Astrocyte (in vitro differentiated cells and primary cell): ENCODE results near the gene CYP3A7. TPM values are rescaled to one million over a fixed set of nuclear protein-coding genes. Genes with fewer than 3 reads are reported as not detected.

ENCODE experiments used
- DNase-seq: peaks from one replicate; pipeline ENCODE4 v3.0.0-alpha.2; 2010; ENCODE audit warnings: low read depth
- FAIRE-seq: peaks from 2 replicates; lab custom pipeline; 2011; peaks lifted over from hg19 to GRCh38; lab: Jason Lieb, UNC
- H2AFZ ChIP-seq: 2 replicates; pipeline ENCODE4 v1.6.0; 2012; ENCODE audit warnings: low read depth, low read length, inconsistent platforms
- H3K27ac ChIP-seq: 2 replicates; pipeline ENCODE4 v1.5.1; 2011; ENCODE audit warnings: low read depth, low read length, inconsistent platforms
- H3K27me3 ChIP-seq: 2 replicates; pipeline ENCODE4 v1.6.0; 2011; ENCODE audit warnings: low read length, inconsistent platforms; ENCODE audit not compliant: insufficient read depth
- H3K36me3 ChIP-seq: 2 replicates; pipeline ENCODE4 v1.5.1; 2011; ENCODE audit warnings: low read length, inconsistent platforms; ENCODE audit not compliant: insufficient read depth
- H3K4me1 ChIP-seq: 2 replicates; pipeline ENCODE4 v1.5.1; 2011; ENCODE audit warnings: low read length, inconsistent platforms; ENCODE audit not compliant: insufficient read depth
- H3K4me2 ChIP-seq: 2 replicates; pipeline ENCODE4 v1.6.0; 2012; ENCODE audit warnings: low read length, inconsistent platforms
- H3K4me3 ChIP-seq: 2 replicates; pipeline ENCODE4 v1.5.1; 2011; ENCODE audit warnings: low read depth, mild to moderate bottlenecking, low read length, inconsistent platforms; ENCODE audit not compliant: insufficient read depth
- H3K79me2 ChIP-seq: 2 replicates; pipeline ENCODE4 v1.6.0; 2012; ENCODE audit warnings: mild to moderate bottlenecking, low read length, inconsistent platforms; ENCODE audit not compliant: insufficient read depth
- H3K9ac ChIP-seq: 2 replicates; pipeline ENCODE4 v1.6.0; 2012; ENCODE audit warnings: mild to moderate bottlenecking, low read length, inconsistent platforms
- H3K9me3 ChIP-seq: 2 replicates; pipeline ENCODE4 v1.5.1; 2012; ENCODE audit warnings: low read depth, mild to moderate bottlenecking, low read length, inconsistent platforms; ENCODE audit not compliant: insufficient read depth
- H4K20me1 ChIP-seq: 2 replicates; pipeline ENCODE4 v1.6.0; 2012; ENCODE audit warnings: low read length, inconsistent platforms; ENCODE audit not compliant: insufficient read depth
- H3K27ac Mint-ChIP-seq: one replicate; pipeline ENCODE4 v1.8.0; 2021; ENCODE audit warnings: mild to moderate bottlenecking, mixed read lengths; ENCODE audit not compliant: unreplicated experiment
- H3K27me3 Mint-ChIP-seq: one replicate; pipeline ENCODE4 v1.8.0; 2021; ENCODE audit warnings: low read depth, mixed read lengths; ENCODE audit not compliant: unreplicated experiment
- H3K36me3 Mint-ChIP-seq: one replicate; pipeline ENCODE4 v1.8.0; 2021; ENCODE audit warnings: low read depth, mixed read lengths; ENCODE audit not compliant: unreplicated experiment
- H3K4me1 Mint-ChIP-seq: one replicate; pipeline ENCODE4 v1.8.0; 2021; ENCODE audit warnings: low read depth, mixed read lengths; ENCODE audit not compliant: unreplicated experiment
- H3K4me3 Mint-ChIP-seq: one replicate; pipeline ENCODE4 v1.8.0; 2021; ENCODE audit warnings: mild to moderate bottlenecking, moderate library complexity, mixed read lengths; ENCODE audit not compliant: unreplicated experiment
- H3K9me3 Mint-ChIP-seq: one replicate; pipeline ENCODE4 v1.8.0; 2021; ENCODE audit warnings: mild to moderate bottlenecking, mixed read lengths; ENCODE audit not compliant: unreplicated experiment
- EZH2 ChIP-seq: IDR thresholded peaks from 2 replicates; pipeline ENCODE4 v1.6.1; 2012; ENCODE audit warnings: mild to moderate bottlenecking, low read length, inconsistent platforms; ENCODE audit not compliant: insufficient read depth
- total RNA-seq: library from RNA; stranded (reverse); gene quantifications from 2 replicates; pipeline ENCODE4 v1.2.1, GENCODE V29; 2021
- TF ChIP-seq, protein P1 (sequence below): IDR thresholded peaks from 2 replicates; pipeline ENCODE4 v1.5.1; 2011; ENCODE audit warnings: low read depth, mild to moderate bottlenecking, inconsistent platforms, low read length, moderate library complexity; ENCODE audit not compliant: insufficient read depth

The CYP3A7 gene
- total RNA-seq, 1 donor from 2014 or later, result not detected

DNA sequence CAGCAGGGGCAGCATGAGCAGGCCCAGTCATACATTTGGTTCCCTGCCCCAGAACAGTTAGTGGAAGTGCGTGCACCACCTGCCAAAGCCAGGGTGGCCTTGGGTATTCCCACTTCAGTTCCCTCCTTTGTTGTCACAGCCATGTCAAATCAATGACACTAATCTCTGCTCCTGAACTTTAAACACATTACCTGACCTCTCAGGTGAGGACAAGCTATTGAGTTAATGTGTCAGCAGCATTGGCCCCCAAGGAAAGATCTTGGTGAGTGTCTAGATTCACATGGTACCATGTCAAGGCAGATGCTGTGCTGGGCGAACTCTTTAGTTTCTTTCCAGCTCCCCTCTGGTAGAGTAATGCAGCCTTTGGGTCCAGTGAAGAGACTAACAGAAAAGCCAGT, 57.3 kb downstream of the CYP3A7 start:
- Histone ChIP-seq H4K20me1 (no peaks in the 10 kb centered on the region), H3K27ac (no peak overlapping the region), H3K27me3 (no peaks in the 10 kb centered on the region), H3K9ac (no peak overlapping the region), H3K36me3 (no peaks in the 10 kb centered on the region), H3K4me3 (no peak overlapping the region), H3K9me3 (no peaks in the 10 kb centered on the region), H3K79me2 (no peaks in the 10 kb centered on the region), H3K4me2 (no peak overlapping the region), H2AFZ (no peak overlapping the region), H3K4me1 (no peaks in the 10 kb centered on the region)
- Mint-ChIP-seq H3K27me3 (peaks cover 6% of the 10 kb centered on the region), H3K4me3 (no peak overlapping the region), H3K36me3 (peaks cover 9% of the 10 kb centered on the region), H3K9me3 (peaks cover 15% of the 10 kb centered on the region), H3K4me1 (peaks cover 11% of the 10 kb centered on the region), H3K27ac (no peak overlapping the region)
- DNase-seq, result no peak
- no peak for TF ChIP-seq EZH2
- TF ChIP-seq, protein P1, sequence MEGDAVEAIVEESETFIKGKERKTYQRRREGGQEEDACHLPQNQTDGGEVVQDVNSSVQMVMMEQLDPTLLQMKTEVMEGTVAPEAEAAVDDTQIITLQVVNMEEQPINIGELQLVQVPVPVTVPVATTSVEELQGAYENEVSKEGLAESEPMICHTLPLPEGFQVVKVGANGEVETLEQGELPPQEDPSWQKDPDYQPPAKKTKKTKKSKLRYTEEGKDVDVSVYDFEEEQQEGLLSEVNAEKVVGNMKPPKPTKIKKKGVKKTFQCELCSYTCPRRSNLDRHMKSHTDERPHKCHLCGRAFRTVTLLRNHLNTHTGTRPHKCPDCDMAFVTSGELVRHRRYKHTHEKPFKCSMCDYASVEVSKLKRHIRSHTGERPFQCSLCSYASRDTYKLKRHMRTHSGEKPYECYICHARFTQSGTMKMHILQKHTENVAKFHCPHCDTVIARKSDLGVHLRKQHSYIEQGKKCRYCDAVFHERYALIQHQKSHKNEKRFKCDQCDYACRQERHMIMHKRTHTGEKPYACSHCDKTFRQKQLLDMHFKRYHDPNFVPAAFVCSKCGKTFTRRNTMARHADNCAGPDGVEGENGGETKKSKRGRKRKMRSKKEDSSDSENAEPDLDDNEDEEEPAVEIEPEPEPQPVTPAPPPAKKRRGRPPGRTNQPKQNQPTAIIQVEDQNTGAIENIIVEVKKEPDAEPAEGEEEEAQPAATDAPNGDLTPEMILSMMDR, result no peak
- no peak for FAIRE-seq

- Mint-ChIP-seq H3K36me3 (peaks cover 9% of the 10 kb centered on the region), H3K4me1 (peaks cover 11% of the 10 kb centered on the region), H3K27me3 (peaks cover 7% of the 10 kb centered on the region), H3K4me3 (no peak overlapping the region), H3K27ac (no peak overlapping the region), H3K9me3 (peaks cover 10% of the 10 kb centered on the region)
- TF ChIP-seq, protein P1, result no peak
- TF ChIP-seq EZH2, result no peak
- no peak overlapping the region for H3K27ac ChIP-seq
- H4K20me1 ChIP-seq, result no peaks in the 10 kb centered on the region
- H3K4me3 ChIP-seq, result no peak overlapping the region
- H3K4me1 ChIP-seq, result no peaks in the 10 kb centered on the region
- no peaks in the 10 kb centered on the region for H3K27me3 ChIP-seq
- no peaks in the 10 kb centered on the region for H3K9me3 ChIP-seq
- no peaks in the 10 kb centered on the region for H3K36me3 ChIP-seq
- no peak for DNase-seq
- no peak overlapping the region for H3K9ac ChIP-seq
- no peak for FAIRE-seq
- no peak overlapping the region for H3K4me2 ChIP-seq
- no peaks in the 10 kb centered on the region for H3K79me2 ChIP-seq
- H2AFZ ChIP-seq, result no peak overlapping the region
Observed at GRCh38 chr7:99677013-99677647, 57.9 kb downstream of the CYP3A7 start.

GRCh38 chr7:99674995-99675742, 59.8 kb downstream of the CYP3A7 start:
- H3K4me3 ChIP-seq, result no peak overlapping the region
- DNase-seq, result no peak
- TF ChIP-seq, protein P1, result no peak
- no peak for TF ChIP-seq EZH2

More at GRCh38 chr7:99674995-99675742, 59.8 kb downstream of the CYP3A7 start:
- Histone ChIP-seq H3K27me3 (no peaks in the 10 kb centered on the region), H3K79me2 (no peaks in the 10 kb centered on the region), H4K20me1 (no peaks in the 10 kb centered on the region), H3K4me1 (no peaks in the 10 kb centered on the region), H3K4me2 (no peak overlapping the region), H2AFZ (no peak overlapping the region), H3K36me3 (no peaks in the 10 kb centered on the region), H3K9me3 (no peaks in the 10 kb centered on the region), H3K27ac (no peak overlapping the region), H3K9ac (no peak overlapping the region)
- peaks cover 7% of the 10 kb centered on the region for H3K27me3 Mint-ChIP-seq
- no peak overlapping the region for H3K27ac Mint-ChIP-seq
- H3K36me3 Mint-ChIP-seq, result peaks cover 6% of the 10 kb centered on the region
- FAIRE-seq, result no peak
- H3K4me1 Mint-ChIP-seq, result peaks cover 11% of the 10 kb centered on the region
- peaks cover 2% of the 10 kb centered on the region for H3K9me3 Mint-ChIP-seq
- H3K4me3 Mint-ChIP-seq, result no peak overlapping the region
